Peyer's patch (tissue), 4 donors: ENCODE results near the gene ARF5.
"Not testable (repeated sequence)": the region's sequence is repeated elsewhere in the genome, so short reads cannot be mapped to it uniquely, and the experiment has no call there.

Experiments used
- CTCF ChIP-seq, 6 experiments: fragments of 450-650 bp in 4 of 6; fragments of 200-600 bp in 2 of 6; sonication (generic) in 1 of 6; IDR thresholded peaks; one replicate each; pipeline ENCODE4 v1.5.1; 2017 to 2019; ENCODE audit warnings: antibody characterized with exemption in 6 of 6, mild to moderate bottlenecking in 3 of 6, moderate library complexity in 1 of 6
- POLR2A ChIP-seq, 2 donors: fragments of 450-650 bp; IDR thresholded peaks; one replicate each; pipeline ENCODE4 v1.5.1; 2017; ENCODE audit warnings: antibody characterized with exemption in 2 of 2, mild to moderate bottlenecking in 2 of 2, moderate library complexity in 2 of 2

- TF ChIP-seq CTCF, POLR2A (IDR thresholded peaks at IDR 0.05): not testable (repeated sequence)
These were observed 47.8 kb upstream of the ARF5 start for GRCh38 chr7:127540461-127540860.
